ELR (cell line): ENCODE measurements around the gene NFYC.
"Not testable (repeated sequence)": the region's sequence is repeated elsewhere in the genome, so short reads cannot be mapped to it uniquely, and the experiment has no call there.

ENCODE experiments used
- DNase-seq: peaks from one replicate; pipeline ENCODE4 v3.0.0-alpha.2; 2015; ENCODE audit warnings: low read depth

NFYC gene

DNA sequence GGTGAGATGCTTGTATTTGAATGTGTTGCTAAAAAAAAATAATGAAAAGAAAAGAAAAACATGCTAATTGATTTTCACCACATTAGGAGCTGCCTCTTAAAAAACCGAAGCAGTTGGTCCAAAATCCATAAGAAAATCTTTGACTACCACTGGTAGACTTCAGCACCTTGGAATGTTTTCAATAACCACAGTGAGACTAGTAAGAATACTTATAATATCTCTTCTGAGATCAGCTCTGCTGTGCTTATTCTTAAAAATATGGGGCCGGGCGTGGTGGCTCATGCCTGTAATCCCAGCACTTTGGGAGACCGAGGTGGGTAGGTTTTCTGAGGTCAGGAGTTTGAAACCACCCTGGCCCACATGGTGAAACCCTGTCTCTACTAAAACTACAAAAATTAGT lies 15.1 kb downstream of the NFYC start:
- no peak for DNase-seq

DNA sequence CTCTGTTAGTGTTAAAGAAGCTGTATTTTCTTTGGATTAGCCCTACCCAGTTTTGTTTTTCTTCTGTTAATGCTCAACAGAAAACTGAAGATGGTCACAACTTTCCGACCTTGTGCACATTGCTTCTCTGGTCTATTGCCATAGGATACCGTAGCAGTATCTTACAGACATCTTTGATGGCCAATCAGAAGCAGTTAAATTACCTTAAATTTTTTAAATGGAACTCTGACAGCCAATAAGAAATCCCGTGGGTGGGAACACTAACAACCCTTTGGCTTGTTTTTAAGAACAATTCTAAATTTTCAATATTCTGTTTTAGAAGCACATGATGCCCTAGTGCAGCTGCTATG lies 17.2 kb downstream of the NFYC start:
- DNase-seq: peak; percentile 92

DNA sequence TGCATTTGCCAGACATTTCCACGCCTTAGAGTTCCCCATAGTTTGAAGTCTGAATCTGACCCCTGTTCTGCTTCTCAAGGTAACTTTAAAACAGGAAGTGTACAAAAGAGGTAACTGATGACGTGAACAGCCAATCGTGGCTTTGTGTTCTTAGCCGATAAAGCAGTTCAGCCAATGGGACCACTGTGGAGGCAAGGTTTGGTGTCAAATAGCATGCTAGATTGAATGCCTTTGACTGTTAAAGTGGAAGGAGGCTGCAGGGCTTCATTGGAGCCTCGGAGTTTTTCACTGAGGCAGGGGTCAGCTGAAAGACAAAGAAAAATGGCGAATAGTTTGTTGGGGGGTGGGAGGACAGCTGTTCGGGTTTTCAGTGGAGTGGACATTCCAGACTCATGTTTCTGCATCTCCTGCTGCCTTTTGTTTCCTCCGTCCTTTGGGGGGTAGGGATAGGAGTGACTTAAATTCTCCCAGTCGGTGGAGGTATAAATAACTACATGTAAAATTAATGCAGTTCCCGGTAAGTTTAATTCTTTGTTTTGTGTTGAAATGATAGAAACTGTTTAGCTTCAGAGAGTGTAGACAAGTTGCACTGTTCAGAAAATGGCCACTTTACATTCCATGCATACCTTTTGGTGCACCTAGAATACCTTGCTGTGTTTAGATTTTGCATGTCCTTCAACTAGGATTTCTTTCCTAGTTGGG lies 17.7 kb downstream of the NFYC start:
- DNase-seq: peak; percentile 95

DNA sequence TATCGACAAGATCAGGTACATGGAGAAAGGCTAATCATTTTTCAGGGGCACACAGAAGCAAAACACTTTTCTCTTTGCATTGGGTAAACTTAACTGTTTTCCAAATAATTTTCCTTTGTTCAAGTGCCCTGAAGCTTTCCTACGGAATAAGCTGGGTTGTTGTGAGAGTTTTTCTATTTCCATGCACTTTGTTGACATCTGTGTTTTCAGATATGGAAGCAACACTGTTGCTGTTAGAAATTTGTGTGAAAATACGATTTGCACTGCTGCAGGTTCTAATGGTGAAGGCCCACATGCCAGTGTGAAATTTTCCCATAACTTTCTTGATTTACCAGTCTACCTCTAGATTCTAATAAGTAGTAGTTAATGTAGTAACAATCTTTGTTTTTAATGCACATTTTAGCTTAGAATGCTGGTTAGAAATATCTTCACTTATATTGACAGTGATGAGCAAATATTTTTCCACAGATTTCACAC lies 18.3 kb downstream of the NFYC start:
- DNase-seq: no peak

DNA sequence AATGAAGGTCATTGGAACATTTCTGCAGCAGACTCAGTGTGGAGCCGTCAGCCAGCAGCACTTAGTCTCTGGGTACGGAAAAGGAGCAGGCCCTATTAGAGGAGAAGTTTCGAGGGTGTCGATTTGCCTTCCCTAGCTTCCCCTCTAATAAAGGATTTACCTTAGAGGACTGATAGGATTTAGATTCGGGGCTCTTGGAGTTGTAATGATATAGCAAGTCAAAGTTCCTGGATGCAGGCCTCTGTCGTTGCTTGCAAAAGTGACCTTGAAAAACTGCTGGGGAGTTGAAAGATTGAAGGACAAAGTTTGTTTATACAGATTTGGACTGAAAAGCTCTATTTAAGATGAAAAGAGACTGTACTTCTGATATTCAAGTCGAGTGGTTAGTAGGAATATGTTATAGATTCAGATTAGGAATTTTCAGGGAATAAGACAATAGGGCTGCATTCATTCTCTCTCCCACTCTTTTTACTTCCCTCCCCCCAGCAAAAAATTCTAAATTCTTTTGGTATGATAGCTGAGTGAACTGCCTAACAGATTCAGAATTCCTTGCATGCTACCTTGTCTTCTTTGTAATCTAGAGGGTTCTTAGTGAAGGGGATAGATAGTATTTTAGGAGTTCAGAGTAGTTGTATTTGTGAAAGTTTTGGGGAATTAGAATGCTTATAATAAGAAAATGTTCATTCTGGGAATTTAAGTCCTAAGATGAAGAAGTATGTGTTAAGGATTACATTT lies 19.2 kb downstream of the NFYC start:
- DNase-seq: no peak

DNA sequence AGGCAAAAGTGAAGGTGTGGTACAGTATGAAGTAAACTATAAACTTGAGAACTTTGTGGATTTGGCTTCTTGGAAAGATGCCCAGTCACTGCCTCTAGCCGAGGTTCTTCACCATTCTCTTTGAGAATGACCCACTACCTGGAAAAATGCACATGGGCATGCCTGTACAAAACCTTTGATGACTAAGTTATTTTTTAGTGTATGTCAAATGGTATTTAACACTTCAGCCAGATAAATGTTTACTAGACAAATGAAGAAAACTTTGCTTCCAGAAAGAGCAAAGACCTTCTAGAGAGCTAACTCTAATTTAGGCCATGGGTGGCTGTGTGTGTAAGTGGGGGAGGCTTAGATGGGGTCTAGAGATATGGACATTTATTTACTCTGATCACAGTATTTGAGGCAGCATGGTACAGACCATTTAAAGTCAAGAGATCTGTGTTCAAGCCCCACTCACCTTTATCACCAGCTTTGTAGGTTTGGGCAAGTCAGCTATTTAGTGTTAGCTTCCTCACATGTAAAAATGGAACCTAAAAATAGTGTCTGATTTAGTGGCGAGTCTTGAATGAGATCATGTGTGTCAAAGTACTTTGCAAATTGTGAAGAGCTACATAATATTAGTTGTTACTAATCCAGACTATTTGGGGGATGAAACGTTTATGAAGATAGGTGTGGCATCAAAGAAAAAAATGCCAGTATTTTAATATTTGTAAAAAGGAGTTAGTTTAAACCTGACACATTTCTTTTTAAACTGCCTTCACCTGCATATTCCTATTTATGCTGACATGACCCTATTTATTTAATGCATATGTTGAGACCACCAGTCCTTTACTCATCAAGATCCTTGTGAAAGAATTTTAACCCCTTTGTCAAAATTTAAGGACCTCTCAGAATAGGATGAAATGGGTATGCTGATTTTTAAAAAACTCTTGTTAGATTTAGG lies 20.2 kb downstream of the NFYC start:
- DNase-seq: peak; percentile 69

DNA sequence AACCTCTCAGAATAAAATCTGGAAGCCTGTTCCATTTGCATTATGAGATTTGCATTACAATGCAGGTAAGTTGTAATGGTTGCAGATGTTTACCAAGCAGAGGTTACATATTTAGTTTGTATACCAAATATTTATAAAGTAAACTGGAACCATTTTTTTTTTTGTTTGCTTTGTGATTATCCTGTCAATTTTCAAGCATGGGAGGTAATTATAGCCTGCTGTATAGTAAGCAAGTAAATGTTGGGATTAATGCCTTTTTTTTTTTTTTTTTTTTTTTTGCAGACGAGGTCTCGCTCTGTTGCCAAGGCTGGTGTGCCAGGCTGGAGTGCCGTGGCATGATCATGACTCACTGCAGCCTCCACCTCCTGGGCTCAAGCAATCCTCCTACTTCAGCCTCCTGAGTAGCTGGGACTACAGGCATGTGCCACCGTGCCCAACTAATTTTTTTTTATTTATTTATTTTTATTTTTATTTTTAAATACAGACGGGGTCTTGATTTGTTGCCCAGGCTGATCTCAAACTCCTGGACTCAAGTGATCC lies 21.0 kb downstream of the NFYC start:
- DNase-seq: no peak

DNA sequence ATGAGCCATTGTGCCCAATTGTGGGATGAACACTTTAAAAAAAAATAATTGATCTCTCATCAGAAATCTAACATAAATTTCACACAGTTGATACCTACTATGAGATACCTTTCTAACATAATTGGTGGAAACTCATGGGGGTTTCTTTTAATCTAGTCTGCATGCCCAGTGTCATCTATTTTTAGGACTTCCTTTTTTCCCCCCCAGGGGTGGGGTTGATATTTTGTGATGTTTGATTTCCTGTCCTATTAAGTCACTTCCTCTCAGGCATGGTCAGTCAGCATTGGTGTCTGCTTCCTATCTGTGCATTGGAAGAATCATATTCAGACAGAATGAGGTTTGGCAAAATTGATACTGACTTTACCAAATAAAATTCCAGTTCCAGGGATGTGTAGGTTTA lies 21.5 kb downstream of the NFYC start:
- DNase-seq: peak; percentile 37

DNA sequence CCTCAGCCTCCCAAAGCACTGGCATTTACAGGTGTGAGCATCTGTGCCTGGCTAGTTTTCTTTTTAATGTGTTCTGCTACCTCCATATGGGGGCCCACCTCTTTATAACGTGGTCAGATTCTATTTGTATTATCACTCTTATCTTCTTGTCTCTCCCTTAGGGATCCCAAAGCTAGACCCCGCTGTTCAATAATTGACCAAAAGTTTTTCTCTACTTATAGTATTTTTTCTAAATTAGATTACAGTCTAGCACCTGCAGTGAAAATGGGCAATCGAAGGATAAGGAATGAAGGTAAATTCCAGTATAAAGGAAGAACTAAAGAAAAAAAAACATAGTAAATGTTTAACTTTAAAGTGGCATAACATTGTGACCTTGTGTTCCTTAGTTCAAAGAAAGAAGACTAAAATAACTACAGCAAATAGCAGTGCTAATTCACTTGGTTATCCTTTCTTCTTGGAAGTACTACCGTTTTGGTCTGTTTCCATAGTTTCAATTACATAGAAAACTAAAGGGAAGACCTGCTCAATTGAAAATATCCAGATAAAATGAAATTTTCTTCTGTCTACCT lies 24.1 kb downstream of the NFYC start:
- DNase-seq: no peak

DNA sequence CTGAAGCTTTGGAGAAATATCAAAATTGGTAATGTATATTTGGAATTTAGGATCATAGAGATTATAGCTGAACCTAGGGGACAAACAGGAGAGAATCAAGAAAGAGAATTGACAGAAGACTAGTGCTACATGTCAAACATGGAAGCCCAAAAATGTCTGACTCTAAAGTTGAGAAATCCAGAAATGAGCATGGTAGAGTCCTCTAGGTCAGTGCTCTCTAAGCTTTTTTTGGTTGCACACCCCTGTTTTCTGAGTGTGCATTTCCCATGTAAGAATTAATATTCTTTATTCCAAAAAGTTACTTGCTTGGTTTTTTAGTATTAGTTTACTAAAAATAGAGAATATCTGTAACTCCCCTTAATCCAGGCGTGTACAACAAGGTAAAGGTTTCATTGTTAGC lies 25.6 kb downstream of the NFYC start:
- DNase-seq: no peak

DNA sequence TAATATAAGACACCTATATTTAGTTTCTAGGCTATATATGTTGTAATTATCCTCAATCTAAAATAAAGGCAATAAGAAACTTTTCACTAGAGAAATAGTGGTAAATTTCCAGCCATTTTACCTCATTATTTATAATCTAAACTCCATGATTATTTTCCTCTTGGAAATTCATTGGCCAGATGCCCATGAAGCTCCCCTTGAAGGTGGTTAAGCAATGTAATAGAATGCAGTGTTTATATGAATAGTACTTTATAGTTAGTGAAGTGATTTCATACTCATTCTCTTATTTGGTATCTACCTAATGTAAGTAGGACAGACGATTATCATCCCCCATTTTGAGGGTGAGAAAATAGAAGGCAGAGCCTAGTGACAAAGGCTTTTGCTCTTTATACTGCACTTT lies 26.5 kb downstream of the NFYC start:
- no peak for DNase-seq

DNA sequence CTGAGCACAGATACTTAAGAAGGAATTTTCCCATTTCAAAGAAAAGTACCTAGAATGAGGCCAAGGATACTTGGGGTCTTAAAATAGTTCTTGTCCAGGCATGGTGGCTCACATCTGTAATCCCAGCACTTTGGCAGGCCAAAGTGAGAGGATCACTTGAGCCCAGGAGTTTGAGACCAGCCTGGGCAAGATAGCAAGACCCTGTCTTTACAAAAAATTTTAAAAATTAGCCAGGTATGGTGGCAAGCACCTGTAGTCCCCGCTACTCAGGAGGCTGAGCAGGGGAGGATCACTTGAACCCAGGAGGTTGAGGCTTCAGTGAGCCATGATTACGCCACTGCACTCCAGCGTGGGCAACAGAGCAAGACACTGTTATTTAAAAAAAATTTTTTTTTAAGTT lies 29.0 kb downstream of the NFYC start:
- no peak for DNase-seq

DNA sequence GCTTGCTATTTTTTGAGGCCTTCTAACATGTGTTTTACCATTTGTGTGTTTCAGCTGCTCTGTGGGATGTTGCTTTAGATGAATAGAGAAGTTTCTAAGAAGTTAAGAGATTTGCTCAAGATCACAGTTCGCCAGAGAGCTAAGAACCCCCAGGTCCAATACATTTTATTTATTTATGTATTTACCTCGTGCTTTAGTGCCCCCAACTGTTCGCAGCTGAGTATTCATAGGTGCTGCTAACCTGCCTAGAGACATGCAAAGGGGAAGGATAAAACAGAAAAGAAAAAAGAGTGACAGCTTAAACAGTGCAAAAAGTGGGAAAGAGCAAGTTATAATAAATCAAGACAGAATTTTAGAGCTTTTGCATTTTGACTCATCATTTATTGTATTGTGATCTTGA lies 31.1 kb downstream of the NFYC start:
- no peak for DNase-seq

DNA sequence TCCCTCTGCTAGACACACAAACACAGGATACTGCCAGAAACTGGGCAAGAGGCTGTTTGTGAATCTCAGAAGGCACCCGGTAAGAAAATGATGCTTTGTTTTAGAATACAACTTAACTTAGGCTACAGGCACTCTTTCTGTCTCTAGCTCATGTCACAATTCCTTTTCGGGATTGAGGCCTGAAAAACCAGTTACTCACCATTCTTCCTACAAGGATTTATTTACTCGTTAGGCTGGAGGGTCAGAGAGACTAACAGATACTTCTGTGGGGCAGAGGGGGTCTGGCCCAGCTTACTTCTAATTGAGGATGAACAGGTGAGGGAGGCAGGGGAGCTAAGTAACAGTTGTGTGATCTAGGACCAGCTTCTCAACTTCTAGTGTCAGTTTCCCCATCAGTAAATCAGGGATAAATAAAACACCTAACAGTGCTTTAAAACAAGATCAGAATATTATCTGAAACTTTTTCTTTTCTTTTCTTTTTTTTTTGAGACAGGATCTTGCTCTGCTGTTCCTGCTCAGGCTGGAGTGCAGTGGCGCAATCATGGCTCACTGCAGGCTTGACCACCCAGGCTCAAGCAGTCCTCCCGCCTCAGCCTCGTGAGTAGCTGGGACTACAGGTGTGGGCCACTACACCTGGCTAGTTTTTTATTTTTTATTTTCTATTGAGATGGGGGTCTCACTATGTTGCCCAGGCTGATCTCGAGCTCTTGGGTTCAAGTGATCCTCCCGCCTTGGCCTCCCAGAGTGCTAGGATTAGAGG lies 31.9 kb downstream of the NFYC start:
- DNase-seq: no peak

DNA sequence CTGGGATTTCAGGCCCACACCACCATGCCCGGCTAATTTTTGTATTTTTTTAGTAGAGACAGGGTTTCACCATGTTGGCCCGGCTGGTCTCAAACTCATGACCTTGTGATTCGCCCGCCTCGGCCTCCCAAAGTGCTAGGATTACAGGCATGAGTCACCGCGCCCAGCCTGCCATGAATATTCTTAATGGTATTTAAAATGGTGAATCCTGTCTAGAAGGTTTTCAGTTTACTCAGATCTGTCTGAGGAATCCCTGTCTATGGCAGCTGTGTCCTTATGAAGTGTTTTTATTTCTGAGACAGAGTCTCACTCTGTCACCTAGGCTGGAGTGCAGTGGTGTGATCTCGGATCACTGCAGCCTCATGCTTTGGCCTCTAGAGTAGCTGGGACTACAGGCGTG lies 36.2 kb downstream of the NFYC start:
- DNase-seq: peak; percentile 78

DNA sequence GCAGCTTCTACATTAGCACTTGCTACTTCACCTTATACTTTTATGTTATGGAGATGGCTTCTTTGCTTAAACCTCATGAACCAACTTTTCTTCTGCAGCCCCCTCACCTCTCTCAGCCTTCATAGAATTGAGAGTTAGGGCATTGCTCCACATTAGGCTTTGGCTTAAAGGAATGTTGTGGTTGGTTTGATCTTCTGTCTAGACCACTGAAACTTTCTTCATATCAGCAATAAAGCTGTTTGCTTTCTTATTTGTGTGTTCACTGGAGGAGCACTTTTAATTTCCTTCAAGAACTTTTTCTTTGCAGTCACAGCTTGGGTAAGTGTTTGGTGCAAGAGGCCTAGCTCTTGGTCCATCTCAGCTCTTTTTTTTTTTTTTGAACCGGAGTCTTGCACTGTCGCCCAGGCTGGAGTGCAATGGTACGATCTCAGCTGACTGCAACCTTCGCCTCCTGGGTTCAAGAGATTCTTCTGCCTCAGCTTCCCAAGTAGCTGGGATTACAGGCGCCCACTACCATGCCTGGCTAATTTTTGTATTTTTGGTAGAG lies 37.9 kb downstream of the NFYC start:
- not testable (repeated sequence) for DNase-seq

DNA sequence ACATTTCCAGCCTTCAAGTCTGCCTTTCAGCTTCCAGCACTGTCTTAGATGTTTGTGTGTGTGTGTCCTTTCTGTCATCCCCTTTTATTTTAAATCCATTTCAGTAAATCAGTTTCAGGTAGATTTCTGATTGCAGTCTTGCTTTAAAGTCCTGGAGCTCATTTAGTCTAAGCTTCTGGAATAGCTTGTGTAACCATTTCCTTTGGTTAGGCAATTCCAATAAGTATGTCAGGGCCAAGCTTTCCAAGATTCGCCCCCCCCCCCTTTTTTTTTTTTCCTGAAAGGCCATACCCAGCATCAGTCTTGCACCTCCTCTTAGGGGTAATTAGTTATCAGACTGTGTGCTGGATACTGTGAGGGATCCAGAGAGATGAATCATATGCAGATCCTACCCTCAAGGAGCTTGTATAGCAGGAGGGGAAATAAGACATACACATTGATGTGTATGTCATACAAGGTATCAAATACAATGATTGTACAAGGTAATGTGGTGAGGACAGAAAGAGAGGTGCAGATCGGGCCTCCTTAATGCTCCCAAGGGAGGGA lies 41.3 kb downstream of the NFYC start:
- peak; percentile 21 for DNase-seq

DNA sequence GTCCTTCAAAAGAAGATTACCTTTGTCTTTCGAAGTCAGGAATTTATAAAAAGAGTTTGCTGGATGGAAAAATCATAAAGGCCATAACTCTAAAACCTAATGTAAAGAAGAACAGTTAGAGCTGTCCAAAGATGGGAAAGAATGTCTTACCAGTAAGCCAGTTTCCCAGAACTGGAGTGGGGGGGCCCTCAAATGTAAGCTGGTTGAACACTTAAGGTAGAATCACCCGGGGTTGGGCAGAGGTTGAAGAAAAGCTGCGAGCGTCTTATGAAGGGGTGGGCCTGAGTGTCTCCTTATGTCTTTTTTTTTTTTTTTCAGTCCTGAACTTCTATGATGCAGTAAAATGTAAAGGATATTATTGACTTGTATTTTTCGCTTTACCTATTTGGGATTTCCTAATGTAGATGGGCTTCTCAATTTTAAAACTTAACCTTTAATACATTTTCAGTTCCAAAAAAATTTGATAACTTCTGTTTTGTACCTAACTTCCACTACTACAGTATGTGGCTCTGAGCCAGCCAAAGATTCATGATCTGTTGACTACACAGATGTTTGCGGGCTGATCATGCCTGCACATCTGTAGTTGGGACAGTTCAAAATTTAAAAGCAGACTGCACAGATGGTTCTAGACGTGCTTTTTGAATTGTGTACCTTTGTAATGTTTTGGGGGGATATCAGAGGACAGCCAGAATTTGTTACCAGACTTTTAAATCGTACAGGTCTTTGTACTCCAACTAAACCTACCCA lies 43.6 kb downstream of the NFYC start:
- DNase-seq: no peak

DNA sequence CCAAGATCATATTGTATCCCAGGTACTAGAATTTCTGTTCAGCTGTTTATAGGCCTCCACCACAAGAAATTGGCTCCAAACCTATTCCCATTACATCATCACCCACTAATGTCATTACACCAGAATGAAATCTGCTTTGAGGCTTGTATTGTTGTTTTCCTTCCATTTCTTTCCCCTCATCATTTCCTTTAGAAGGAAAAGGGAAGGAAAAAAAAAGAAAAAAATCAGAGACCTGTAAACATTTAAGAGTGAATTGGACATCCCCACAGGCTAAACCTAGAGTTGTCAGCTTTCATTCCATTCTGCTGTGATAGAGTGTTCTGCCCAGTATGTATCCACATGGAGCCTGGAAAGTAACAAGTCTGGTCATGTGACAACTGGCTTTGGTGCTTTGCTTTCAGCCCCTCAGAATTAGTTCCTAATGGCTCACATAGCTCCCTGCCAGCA lies 44.6 kb downstream of the NFYC start:
- DNase-seq: peak; percentile 45

DNA sequence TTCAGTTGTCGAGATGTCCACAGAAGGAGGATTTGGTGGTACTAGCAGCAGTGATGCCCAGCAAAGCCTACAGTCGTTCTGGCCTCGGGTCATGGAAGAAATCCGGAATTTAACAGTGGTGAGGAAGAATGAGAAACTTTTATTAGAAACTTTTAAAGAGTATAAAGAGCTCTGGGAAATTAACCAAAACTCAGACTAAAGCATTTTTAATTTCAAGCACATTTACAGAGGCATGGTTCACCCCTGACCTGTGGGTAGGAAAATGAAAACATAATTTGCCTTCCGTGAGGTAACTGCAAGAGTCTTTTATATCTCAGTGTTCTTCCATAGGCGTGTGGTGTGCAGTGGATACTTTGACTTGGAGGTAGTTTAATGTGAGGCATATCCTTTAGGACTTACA lies 47.3 kb downstream of the NFYC start:
- no peak for DNase-seq
